Fibroblast of gingiva (primary cell): ENCODE results near the gene MSH6.

Experiments used
- DNase-seq: peaks from one replicate; pipeline ENCODE4 v3.0.0-alpha.2; 2011; ENCODE audit warnings: low read depth

The MSH6 gene

DNA sequence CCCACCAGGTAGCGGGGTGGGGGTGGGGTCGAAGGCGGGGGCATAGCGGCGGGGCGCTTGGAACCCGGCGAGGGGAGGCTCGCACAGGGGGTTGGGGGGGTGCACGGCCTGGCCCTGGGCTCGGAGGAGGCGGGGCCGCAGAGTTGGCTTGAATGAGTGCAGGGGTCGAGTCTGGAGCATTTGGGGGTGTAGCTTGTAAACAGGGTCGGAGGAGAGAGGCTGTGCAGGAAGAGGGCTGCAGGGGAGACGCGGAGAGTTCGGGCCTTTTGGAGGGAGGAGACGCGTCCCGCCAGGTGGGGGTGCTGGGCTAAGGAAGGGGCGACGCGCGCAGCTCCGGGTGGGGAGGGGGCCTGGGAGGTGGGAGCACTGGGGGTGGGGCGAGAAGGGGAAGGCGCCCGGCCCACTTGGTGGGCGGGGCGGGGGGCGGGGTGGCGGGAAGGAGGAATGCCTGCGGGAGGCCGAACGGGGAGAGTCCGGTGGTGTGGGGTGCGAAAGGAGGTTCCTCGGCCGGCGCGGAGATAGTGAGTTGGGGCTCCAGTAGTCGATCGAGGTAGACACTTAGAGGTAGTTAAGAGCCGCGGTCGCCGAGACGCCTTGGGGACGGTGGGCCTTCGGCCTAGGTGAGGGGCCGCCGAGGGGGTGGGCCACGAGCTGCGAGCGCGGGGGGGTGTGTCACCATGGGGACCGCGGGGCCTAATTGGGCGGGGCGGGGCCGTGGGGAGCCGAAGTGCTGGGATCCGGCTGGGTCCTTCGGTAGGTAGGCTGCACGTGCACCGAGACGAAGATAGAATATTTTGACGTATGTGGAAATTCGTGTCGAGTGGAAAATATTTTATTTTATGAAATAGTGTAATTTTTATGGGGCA lies 774 bp downstream of the MSH6 start:
- peak; percentile 40 for DNase-seq

DNA sequence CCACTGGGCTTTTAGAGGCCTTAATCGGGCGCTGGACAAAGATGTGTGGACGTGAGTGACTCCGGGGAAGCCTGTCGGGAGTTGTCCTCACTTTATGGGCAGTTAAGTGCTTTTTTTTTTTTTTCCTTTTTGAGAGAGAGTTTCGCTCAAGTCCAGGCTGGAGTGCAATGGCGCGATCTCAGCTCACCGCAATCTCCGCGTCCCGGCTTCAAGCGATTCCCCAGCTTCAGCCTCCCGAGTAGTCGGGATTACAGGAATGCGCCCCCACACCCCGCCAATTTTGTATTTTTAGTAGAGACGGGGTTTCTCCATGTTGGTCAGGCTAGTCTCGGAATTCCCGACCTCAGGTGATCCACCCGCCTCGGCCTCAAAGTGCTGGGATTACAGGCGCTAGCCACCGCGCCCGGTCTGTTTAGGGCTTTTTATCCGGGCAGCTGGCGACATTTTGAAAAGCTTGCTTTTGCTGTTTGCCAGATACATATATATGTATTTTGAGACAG lies 1.5 kb downstream of the MSH6 start:
- peak; percentile 17 for DNase-seq

DNA sequence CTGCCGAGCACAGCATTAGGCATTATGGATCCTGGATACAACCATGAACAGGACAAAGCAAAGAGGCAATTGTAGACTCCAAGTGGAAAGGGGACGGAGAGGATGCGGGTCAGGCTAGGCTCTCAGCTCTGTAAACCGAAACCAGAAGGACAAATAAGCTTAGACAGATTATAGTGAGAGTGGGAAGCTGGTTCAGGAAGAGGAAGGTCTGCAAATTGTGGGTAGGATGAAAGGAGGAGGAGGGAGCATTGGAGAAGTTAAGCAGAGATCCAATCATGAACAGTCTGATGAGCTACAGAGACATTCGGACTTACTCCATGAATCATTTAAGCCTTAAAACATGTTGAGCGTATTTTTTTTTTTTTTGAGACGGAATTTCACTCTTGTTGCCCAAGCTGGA lies 3.0 kb downstream of the MSH6 start:
- no peak for DNase-seq

DNA sequence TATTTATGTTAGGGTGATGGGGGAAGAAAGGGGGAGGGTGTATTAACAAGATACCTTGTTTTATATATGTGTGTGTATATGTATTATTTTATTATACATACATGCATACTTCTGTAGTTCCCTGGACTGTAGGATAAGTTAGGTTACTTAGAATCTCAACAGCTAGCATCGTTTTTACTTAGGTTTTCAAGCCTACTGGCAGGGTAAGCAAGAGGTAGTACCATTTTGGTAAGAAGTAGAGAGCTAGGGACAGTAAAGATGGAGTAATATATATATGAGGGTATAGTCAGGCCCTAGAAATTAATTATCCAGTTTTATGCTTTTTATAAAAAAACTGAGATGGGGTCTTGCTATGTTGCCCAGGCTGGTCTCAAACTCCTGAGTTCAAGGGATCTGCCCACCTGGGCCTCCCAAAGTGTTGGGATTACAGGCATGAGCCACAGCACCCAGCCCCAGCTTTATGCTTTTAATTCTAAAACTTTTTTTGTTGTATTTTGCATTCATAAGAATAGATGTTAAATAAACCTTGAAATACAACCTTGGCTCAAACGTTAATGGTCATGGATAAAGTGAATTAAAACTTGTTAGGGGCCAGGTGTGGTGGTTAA lies 13.2 kb downstream of the MSH6 start:
- DNase-seq: no peak

DNA sequence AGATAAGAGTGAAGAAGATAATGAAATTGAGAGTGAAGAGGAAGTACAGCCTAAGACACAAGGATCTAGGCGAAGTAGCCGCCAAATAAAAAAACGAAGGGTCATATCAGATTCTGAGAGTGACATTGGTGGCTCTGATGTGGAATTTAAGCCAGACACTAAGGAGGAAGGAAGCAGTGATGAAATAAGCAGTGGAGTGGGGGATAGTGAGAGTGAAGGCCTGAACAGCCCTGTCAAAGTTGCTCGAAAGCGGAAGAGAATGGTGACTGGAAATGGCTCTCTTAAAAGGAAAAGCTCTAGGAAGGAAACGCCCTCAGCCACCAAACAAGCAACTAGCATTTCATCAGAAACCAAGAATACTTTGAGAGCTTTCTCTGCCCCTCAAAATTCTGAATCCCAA lies 15.7 kb downstream of the MSH6 start:
- DNase-seq: no peak

DNA sequence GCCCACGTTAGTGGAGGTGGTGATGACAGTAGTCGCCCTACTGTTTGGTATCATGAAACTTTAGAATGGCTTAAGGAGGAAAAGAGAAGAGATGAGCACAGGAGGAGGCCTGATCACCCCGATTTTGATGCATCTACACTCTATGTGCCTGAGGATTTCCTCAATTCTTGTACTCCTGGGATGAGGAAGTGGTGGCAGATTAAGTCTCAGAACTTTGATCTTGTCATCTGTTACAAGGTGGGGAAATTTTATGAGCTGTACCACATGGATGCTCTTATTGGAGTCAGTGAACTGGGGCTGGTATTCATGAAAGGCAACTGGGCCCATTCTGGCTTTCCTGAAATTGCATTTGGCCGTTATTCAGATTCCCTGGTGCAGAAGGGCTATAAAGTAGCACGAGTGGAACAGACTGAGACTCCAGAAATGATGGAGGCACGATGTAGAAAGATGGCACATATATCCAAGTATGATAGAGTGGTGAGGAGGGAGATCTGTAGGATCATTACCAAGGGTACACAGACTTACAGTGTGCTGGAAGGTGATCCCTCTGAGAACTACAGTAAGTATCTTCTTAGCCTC lies 16.2 kb downstream of the MSH6 start:
- no peak for DNase-seq

DNA sequence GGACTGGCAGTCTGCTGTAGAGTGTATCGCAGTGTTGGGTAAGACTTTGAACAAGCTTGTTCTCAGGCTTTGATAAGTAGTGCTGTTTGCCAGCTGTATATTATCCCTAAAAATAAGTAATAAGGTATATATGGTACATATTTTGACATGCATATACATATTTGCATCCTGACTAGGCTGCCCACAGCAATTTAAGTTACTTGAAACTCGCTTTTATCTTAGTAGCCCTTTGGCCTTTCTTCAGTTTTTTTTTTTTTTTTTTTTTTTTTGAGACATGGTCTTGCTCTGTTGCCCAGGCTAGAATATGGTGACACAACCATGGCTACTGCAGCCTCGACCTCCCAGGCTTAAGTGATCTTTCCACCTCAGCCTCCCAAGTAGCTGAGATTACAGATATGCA lies 18.2 kb downstream of the MSH6 start:
- DNase-seq: no peak

DNA sequence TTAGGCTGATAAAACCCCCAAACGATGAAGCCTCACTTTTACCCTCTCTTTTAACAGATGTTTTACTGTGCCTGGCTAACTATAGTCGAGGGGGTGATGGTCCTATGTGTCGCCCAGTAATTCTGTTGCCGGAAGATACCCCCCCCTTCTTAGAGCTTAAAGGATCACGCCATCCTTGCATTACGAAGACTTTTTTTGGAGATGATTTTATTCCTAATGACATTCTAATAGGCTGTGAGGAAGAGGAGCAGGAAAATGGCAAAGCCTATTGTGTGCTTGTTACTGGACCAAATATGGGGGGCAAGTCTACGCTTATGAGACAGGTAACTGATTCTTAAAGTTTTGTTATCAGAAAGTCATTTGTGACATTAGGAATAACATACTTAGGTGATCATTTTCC lies 20.4 kb downstream of the MSH6 start:
- DNase-seq: no peak

DNA sequence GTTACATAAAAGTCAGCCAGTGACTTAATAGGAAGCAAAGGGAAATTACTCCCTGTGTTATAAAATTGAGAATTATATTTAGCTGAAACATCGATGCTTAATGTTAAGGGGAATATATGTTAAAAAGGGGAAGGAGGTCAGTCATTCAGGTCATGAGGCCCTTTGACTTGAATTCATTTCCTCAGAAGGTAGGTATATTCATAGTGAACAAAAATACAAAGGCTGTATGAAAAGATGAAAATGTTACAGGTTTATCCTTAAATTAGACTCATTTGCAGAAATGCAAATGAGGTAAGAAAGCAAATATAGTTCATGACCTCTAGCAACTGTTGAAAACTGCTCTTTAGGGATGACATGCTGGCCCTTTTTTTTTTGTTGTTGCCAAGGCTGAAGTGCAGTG lies 20.8 kb downstream of the MSH6 start:
- no peak for DNase-seq

DNA sequence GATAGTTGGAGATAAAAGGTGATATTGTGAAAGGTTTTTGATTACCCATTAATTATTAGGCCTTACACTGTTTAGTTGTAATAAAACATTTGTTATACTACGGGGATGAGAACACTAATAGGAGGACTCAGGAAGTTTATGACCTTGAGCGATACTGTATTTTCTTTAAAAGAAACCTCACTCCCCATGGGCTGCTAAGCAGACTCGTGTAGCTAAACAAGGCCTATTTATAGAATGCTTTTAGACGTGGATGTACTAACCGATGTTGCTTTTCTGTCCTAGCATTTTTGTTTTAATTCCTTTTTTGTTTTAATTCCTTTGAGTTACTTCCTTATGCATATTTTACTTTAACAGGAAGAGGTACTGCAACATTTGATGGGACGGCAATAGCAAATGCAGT lies 22.9 kb downstream of the MSH6 start:
- DNase-seq: no peak

DNA sequence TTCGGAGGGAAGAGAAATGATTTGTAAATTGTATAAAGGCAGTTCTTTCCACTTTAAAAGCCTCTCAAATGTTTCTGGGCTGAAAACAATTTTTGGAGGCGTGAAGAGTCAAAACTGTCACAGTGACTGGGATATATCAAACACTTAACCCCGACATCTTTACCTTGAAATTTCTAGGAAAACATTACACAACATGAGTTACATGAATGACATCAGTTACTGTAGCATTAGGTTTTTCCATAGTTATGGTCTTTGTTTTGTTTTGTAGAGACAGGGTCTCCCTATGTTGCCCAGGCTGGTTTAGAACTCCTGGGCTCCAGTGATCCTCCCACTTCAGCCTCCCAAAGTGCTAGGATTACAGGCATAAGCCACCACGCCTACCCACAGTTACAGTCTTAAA lies 25.7 kb downstream of the MSH6 start:
- no peak for DNase-seq

DNA sequence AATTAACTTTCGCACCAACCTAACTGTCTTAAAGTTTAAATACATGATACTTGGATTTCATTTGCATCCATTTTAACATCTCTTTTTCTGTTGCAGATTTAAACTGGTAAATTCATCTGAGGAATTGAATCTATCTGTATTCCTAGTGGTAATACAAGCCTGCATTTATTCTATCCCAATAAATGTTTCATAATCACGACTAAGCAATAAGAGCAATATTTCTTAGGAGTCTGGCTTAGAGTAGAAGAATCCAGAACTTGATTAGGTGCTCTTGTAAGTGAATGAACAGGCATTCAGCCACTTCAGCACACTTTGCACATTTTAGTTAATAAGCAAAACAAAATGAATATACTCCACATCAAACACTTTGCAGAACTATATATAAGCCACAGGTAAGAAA lies 27.0 kb downstream of the MSH6 start:
- DNase-seq: no peak

DNA sequence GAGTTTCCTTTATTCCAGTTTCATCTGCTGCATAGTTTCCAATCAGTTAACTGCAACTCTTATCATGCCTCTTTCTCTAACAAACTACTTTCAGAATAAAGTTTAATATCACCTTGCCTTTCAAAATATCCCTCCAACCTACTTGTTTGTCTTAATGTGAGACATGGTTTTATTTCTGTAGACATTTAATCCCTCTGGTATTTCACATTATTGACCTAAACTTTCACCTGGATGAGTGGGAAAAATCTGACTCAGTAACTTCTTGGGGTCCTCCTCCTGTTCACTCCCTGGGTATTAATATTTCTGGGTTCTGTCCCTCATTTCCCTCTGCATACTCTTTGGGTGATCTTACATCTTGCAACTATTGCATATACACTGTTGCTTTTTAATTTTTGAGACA lies 27.9 kb downstream of the MSH6 start:
- DNase-seq: no peak

DNA sequence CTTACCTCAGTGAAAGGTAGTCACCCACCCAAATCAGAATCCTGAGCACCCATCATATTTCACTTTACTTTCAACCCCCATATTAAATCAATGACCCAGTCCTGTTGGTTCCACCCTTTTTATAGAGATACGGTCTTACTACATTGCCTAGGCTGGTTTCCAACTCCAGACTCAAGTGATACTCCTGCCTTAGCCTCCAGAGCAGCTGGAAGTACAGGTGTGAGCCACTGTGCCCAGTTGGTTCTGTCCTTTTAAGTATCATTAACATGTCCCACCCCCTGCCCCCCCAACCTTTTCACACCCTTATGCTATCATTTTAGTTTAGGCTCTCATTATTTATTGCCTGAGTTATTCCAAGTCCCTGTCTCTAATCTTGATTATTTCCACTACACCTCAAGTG lies 28.7 kb downstream of the MSH6 start:
- no peak for DNase-seq

DNA sequence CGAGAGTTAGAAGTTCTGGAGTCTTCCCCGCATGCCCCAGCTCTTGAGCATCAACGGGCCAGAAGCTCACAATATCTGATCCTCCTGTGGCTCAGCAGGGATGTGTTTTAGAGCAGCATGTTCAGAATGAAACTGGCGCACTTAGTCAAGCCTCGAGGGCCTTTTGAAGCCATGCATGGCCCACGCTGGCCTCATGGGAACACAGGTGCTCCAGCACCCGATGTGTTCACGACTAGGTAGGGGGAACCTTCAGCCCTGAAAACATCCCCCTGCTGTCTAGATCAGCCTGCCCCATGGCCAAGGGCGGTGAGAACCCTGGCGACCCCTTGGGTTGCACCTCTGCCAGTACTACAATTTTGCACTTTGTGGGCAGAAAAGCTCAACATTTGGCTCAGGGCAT lies 32.8 kb downstream of the MSH6 start:
- no peak for DNase-seq

DNA sequence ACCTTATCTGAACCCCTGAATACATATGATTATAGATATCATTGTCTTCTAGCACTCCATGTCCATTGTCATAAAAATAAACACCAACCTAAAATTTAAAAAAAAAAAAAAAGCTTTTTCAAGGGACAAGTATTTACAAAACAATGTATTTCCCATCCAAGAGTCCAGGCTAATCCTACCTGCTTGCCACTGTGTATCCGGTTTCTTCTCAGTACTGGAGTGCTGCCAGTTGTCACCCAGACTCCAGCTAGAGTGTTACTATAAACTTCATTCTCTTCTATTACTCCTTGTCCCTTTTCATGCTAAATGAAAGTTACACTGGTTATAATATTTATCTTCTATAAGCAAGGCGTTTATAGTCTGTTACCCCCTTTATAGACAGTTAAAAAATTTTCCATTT lies 35.8 kb downstream of the MSH6 start:
- no peak for DNase-seq

DNA sequence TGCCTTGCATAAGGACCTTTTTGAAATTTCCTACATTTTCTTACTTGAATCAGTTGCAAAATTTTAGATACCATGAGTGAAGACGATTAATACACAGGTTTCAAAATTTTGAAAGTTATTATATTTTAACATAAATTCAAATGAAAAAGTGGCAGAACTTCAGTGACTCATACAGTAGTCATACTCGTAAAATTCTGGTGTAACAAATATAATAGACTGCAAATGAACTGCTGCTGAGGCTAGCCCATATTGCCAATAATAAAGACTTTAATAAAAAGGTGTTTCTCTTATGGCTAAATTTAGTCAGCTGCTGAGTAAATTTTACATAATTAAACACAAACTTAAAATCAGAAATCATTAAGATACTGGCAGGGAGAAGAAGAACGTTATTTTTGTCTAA lies 36.9 kb downstream of the MSH6 start:
- DNase-seq: no peak

DNA sequence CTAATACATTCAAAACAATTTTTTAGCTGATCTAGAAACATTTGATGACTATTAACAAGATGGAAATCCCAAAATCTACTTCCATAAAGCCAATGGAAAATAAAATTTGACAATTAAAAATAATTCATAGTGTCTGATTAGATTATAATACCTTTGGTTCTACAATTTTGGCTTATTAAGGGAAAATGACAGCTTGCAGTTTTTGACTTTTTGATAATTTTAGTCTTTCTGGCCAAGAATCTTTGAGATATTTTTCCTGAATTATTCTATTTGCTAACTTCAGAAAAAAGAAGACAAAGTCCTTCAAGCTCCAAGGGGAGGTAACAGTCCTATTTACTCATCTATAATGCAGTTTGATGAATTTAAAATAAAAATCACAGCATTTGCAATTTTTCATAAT lies 39.6 kb downstream of the MSH6 start:
- no peak for DNase-seq

DNA sequence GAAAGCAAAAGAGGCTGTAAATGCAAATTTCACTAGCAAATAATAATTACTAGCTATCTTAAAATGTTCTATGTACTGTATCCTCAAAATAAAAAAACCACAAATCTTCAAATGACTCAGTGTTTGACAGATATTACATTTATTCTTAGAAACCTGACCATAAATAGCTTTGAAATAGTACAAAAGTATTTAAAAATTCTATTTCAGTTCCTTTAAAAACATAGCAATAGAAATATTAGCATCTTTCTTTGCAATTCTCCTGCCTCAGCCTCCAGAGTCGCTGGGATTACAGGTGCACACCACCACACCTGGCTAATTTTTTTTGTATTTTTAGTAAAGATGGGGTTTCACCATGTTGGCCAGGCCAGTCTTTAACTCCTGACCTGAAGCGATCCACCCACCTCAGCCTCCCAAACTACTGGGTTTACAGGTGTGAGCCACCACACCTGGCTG lies 50.6 kb downstream of the MSH6 start:
- DNase-seq: no peak

DNA sequence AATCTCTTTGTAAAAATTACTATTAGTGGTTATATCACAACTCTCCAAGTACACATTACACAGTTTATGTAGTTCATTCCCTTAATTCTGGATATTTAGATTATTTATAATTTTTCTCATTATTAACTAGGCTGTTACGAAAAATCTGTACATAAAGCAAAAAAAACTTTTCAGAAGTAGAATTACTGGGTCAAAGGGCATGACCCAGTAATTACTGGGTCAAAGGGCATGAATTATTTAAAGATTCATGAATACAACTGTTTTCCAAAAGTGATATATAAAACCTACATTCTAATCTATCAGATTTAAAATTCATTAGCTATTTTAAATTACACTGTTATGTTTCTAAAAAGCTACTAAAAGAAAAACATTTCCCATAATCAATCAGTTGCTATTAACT lies 55.3 kb downstream of the MSH6 start:
- no peak for DNase-seq

DNA sequence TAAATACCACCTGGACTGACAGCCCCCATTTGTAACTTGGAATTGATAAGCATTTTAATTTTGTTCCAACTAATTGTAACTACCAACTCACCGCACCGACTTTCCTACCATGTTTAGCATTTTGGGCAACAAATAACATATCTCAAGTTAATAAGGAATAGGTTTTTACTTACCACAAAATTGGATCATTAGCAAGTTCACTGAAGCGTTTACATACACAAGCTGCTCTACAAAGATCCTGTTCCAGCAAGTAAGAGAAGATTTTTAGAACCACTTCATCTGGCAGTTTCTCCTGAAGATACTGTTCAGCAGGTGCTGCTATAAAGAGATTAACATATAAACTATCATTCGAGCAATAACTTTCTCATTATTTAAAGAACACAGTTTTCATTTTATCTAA lies 55.7 kb downstream of the MSH6 start:
- DNase-seq: no peak

DNA sequence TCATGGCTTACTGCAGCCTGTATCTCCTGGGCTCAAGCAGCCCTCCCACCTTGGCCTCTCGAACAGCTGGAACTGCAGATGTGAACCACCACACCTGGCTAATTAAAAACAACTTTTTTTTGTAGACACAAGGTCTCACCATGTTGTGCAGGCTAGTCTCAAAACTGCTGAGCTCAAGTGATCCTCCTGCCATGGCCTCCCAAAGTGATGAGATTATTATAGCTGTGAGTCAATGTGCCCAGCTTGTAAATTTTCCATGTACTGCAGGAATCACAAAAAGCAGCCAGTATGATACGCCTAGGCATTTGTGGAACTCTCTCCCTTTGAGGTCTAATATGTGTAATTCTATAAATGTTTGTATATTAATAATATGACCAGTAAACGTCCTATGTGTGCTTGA lies 59.9 kb downstream of the MSH6 start:
- DNase-seq: no peak

DNA sequence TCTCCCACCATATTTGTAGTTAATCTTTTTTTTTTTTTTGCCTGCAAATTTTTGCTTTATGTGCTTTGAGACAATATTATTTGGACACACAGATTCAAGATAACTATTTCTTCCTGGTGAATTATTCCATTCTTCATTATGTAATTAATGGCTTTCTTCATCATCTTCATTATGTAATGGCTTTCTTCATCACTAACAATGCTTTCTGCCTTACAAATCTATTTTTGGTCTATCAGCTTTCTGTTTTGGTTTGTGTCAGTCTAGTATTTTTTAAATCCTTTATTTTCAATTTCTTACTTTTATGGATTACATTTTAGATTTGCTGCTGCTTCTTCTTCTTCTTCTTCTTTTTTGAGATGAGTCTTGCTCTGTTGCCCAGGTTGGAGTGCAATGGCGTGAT lies 60.5 kb downstream of the MSH6 start:
- no peak for DNase-seq
